ENCODE data around the gene MLEC.

The MLEC gene

GRCh38 chr12:120744922-120745493 lies 58.1 kb downstream of the MLEC start:
- no peak for DNase-seq (ENCODE audit: low read depth)

DNA sequence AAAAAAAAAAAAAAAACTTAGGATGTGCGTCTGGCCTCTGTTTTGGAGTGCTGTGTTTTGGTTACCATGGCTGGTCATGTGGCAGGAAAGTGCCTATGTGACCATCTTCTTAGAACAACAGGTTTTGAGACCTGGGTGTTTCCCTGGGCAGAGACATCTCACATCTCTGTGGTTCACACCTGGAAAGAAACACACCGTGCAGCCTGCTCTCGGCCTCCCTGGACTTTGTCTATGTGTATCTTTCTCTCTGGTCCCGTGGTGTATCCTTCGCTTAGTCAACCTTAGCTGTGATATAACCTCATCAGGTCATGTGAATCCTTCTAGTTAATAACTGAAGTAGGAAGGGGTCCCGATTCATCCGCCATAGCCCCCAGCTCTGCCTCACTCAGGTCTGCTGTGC lies 61.3 kb downstream of the MLEC start:
- no peak for DNase-seq (ENCODE audit: low read depth)

DNA sequence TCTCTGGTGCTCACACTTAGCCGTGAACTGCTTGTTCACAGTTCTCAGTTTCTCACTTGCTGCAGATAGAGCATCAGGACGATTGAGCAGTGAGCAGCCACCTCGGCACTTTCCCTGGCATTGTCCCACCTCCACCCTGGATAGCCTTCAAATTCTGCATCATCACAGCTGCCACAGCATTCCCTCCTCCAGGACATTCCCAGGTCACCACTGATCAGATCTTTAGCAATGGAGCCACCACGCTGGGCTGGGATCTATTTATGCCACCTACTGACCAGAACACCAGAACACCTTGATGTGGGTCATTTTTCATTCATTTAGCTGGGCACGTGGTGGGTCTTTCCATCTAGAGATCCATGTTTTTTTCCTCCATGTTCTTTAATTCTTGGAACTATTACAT lies 62.3 kb downstream of the MLEC start:
- DNase-seq (ENCODE audit: low read depth): no peak

DNA sequence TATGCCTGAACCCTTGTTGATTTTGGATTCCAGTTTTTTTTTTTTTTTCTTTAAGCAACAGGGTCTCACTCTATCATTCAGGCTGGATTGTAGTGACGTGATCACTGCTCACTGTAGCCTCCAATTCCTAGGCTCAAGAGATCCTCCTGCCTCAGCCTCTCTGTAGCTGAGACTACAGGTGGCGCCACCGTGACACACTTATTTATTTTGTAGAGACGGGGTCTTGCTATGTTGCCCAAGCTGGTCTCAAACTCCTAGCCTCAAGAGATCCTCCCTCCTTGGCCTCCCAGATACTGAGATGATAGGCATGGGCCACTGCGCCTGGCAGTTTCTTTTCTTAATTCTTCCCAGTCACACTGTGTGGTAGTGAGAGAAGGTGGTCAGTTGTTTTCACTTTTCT lies 63.9 kb downstream of the MLEC start:
- no peak for DNase-seq (ENCODE audit: low read depth)

- no peak for DNase-seq (ENCODE audit: low read depth)
Measured at GRCh38 chr12:120751389-120751788, 64.4 kb downstream of the MLEC start.
